ENCODE results near the gene GAK.

GAK gene

DNA sequence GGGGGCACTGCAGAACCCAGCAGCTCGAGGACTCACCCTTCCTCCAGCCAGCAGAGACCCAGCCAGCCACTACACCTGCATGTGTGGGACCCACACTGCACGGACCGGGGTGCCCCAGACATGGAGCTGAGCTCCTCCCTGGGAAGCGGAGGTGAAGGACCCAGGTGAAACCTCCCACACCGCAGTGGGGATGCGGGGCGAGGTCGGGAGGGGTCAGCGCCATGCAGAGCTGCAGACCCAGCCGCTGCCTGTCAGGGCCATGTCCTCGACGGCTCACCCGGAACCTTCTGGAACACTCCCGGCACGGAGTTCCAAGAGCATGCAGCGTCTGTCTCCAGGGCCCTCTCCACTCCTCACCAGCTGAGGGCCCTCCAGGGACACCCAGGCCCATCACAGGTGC is 42.6 kb downstream of the GAK start:
- DNase-seq (ENCODE audit: low read depth in 2 of 2): no peak

DNA sequence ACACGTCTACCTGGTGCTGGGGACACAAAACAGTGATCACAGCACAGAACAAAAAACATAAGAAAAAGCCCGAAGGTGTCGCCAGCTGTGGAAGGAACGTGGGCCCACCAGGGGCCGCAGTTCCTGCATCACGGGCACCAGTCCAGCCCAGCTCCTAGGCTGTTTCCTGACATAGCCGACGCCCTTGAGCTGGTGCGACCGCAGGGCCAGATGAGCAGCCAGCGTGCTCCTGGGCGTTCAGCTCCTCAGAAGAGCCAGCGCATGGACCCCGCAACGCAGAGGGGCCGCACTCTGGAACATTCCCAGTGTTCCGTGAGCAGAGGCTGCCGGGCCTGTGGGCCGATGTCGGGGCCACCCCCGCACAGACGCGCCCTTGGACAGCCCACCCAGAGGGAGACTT is 44.1 kb downstream of the GAK start:
- no peak for DNase-seq (ENCODE audit: low read depth in 2 of 2)

DNA sequence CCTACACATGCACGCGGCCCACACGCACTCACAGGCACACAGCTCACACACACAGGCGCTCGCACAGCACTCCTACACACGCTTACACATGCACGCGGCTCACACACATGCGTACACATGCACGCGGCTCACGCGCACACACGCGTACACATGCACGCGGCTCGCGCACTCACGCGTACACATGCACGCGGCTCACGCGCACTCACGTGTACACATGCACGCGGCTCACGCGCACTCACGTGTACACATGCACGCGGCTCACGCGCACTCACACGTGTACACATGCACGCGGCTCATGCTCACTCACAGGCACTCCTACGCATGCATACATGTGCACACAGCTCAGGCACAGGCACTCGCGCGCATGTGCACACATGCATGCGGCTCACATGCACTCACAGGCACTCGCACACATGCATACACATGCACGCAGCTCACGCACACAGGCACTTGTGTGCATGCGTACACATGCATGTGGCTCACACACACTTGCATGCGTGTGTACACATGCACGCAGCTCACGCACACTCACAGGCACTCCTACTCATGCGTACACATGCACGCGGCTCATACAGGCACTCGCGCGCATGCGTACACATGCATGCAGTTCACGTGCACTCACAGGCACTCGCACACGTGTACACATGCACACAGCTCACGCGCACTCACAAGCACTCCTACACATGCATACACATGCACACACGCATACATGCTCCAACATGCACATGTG is 44.9 kb downstream of the GAK start:
- no peak for DNase-seq (ENCODE audit: low read depth in 2 of 2)

GRCh38 chr4:886244-886643 is 45.9 kb downstream of the GAK start:
- no peak for DNase-seq (ENCODE audit: low read depth in 2 of 2)

DNA sequence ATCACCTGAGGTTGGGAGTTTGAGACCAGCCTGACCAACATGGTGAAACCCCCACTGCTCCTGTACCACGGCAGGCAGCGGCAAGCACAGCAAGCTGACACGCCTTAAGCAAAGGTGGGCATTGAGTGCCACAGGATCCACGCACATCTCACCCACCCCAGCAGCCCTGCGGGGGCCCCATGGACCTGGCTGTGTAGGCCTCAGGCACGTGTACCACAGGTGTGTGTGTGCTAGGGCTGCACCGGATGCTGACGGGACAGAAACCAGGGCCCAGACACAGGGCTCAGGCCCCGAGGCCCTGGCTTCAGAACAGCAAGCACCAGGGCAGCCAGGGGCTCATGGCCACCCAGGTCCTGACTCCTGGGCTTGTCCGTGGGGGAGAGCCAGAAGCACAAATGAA is 46.8 kb downstream of the GAK start:
- DNase-seq (ENCODE audit: low read depth in 2 of 2): no peak

DNA sequence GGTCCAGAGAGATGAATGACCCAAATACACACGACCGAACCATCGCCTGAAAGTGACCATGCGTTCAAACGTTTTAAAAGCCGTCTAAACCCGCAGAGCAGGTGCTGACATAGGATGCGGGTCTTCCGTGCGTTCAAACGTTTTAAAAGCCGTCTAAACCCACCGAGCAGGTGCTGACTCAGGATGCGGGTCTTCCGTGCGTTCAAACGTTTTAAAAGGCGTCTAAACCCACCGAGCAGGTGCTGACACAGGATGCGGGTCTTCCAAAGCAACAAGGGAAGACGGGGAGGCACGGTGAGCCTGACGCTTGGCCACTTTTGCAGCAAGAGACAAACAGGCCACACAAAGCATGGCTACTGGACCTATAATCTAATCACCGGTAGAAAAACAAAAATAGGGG is 47.2 kb downstream of the GAK start:
- DNase-seq (ENCODE audit: low read depth in 2 of 2): no peak

DNA sequence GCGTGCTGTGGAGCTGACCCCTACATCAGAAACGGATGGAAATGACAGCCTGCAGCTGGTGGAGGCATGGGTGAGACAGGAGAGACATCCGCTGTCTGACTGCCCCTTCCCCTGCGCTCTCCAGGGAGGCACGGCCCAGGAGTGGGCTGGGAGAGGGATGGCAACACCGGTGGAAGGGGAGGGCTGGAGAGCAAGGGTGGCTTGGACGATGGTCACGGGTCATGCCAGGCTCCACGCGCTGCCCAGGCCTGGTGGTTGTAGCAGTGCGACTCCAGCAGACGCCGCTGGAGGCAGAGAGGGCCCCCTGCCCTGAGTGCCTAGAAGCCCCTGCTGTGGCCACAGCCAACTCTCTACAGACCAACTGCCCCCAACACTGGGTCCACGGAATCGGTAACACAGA is 47.9 kb downstream of the GAK start:
- no peak for DNase-seq (ENCODE audit: low read depth in 2 of 2)

DNA sequence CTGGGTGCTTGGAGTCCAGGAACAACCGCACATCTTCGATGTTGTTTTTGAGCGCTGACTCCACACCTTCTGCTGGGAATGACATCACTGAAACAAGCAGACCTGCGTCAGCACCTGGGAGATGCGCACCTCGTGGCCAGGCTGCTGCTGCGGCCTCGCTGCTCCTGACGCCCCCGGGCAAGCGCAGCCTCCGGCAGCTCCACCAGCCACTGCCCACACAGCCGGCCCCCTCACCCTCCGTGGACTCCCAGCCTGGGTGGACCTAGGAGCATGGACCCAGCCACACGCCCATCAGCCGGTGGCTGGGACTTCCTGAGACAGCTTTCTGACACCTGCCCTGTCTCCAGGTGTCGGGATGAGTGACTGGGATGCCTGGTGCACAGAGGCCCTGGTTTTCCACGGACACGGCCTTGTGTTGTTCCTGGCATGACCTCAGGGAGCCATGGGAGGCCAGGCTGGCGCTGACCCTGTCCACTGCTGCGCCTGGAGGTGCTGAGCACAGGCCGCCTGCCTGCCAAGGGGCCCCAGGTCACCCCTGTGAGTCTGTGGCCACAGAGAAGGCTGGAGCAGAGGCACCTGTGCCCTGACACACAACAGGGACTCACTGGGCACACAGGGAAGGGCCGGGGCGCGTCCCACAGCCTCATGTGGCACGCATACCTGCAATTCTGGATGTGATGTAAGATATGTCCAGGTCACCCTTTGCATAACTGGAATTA is 48.6 kb downstream of the GAK start:
- no peak for DNase-seq (ENCODE audit: low read depth in 2 of 2)

GRCh38 chr4:882646-883045 is 49.5 kb downstream of the GAK start:
- no peak for DNase-seq (ENCODE audit: low read depth in 2 of 2)

DNA sequence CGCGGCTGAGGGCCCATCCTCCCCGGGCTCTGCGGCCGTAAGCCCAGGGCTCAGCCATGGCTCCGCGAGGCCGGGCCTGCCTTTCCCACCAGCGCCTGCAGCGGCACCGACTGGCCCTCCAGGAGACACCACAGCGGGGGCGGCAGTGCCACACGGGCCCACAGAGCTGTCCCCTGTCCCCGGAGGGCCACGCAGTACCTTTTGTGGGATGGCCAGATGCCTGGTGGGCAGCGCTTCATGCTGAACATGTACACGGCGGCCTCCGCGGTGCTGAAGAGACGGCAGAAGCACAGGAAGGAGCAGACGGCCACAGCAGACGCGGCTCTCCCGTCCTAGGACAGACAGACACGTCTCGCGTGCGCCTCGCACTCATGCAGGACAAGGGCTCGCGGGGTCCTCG is 50.4 kb downstream of the GAK start:
- no peak for DNase-seq (ENCODE audit: low read depth in 2 of 2)

GRCh38 chr4:880684-881405 is 51.3 kb downstream of the GAK start:
- no peak for DNase-seq (ENCODE audit: low read depth in 2 of 2)

GRCh38 chr4:879729-880077 is 52.4 kb downstream of the GAK start:
- peak; percentile 14 to 35 for DNase-seq (ENCODE audit: low read depth in 2 of 2)

GRCh38 chr4:878796-879728 is 53.1 kb downstream of the GAK start:
- DNase-seq (ENCODE audit: low read depth in 2 of 2): no peak

- no peak for DNase-seq (ENCODE audit: low read depth in 2 of 2)
Observed at GRCh38 chr4:877502-877901, 54.6 kb downstream of the GAK start.

DNA sequence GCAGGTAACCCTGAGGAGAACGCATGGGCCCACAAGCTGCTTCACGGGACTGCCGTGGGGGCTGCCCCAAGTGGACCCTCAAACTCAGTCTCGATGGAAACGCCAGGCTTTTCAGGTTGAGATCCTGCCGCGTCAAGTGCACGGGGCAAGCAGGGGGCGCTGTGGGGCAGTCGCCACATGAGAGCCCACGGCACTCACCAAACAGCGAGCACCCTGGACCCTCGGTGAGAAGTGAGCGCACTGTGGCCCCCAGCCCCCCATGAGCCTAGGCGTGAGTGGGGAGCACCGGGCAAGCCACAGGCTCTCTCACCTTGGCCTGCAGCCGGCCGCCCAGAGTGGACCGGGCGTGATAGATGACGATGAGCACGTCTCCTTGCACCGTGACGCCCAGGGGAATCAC is 55.3 kb downstream of the GAK start:
- DNase-seq (ENCODE audit: low read depth in 2 of 2): no peak

DNA sequence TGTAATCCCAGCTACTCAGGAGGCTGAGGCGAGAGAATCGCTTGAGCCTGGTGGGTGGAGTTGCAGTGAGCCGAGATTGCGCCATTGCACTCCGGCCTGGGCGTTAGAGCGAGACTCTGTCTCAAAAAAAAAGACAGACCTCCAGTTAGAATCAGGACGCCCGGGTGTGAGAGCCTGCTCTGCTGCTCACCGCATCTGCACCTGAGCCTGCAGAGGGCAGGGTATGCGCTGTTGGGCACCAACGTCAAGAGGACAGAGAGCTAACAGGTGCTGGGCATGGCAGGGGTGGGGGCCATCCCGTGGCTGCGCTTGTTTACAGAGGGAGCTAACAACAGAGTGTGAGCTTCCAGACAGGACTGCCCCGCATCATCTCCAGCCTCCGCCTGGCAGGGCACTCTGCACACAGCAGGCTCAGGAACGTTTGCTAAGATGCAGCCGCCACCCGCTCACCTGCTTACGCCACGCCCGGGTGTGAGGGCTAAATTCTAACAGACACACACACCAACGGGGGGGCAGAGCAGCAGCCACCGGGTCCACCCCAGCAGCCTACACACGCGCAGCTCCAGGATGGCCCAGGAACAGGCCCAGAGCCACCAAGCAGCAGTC is 56.2 kb downstream of the GAK start:
- no peak for DNase-seq (ENCODE audit: low read depth in 2 of 2)

- DNase-seq (ENCODE audit: low read depth in 2 of 2): no peak
Observed at GRCh38 chr4:874971-875817, 56.9 kb downstream of the GAK start.

DNA sequence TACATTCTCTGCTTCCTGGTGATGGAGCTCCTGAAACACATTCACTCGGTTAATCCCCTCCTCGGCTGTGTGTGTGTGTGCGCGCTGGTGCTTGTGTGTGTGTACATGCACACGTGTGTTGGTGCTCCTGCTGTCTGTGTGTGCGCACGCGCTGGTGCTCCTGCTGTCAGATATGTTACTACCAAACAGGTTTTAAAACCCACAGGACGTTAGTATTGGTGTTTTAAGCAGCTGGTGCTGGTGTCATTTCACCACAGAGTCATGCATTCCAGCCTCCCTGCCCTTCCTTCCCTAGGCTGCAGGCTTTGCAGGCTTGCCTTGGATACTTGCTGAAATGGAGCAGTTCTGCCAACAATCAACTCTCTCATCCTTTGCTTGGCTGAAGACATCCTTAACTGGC is 58.1 kb downstream of the GAK start:
- no peak for DNase-seq (ENCODE audit: low read depth in 2 of 2)

GRCh38 chr4:872241-872981 is 59.7 kb downstream of the GAK start:
- DNase-seq (ENCODE audit: low read depth in 2 of 2): no peak

DNA sequence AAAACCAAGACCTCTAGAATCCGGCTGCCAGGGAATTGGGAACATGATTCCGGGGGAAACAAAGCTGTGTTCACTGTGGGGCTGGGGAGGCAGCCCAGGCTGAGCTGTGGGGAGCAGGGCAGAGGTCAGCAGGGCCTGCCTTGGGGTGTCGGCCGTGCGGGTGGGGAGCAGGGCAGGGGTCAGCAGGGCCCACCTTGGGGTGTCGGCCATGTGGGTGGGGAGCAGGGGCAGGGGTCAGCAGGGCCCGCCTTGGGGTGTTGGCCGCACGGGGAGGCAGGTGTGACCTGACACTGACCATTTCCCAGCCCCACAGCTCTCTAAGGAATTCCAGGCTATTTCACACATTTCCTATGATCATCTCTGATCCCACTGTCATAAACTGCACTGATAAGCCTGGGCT is 60.6 kb downstream of the GAK start:
- DNase-seq (ENCODE audit: low read depth in 2 of 2): no peak
